HUES64 (cell line): Measurements from ENCODE around the gene KLHL29.

Source experiments
- H3K27ac ChIP-seq: 2 replicates; pipeline ENCODE4 v1.7.0; 2013; ENCODE audit warnings: low read depth, low read length, inconsistent platforms
- H3K27me3 ChIP-seq: 2 replicates; pipeline ENCODE4 v1.6.1; 2013; ENCODE audit warnings: mild to moderate bottlenecking, low read length; ENCODE audit not compliant: insufficient read depth
- H3K36me3 ChIP-seq: 2 replicates; pipeline ENCODE4 v1.6.1; 2013; ENCODE audit warnings: mild to moderate bottlenecking, low read length; ENCODE audit not compliant: insufficient read depth
- H3K4me1 ChIP-seq: 2 replicates; pipeline ENCODE4 v1.6.1; 2013; ENCODE audit warnings: mild to moderate bottlenecking, low read length, moderate library complexity; ENCODE audit not compliant: insufficient read depth
- H3K4me3 ChIP-seq: 2 replicates; pipeline ENCODE4 v1.5.1; 2013; ENCODE audit warnings: mild to moderate bottlenecking, low read length, moderate library complexity
- H3K9ac ChIP-seq: 2 replicates; pipeline ENCODE4 v1.6.1; 2013; ENCODE audit warnings: mild to moderate bottlenecking, low read depth, low read length
- H3K9me3 ChIP-seq: 2 replicates; pipeline ENCODE4 v1.6.1; 2013; ENCODE audit warnings: low read depth, low read length; ENCODE audit not compliant: insufficient read depth
- WGBS: fragments of 150-250, 120-280 bp; methylation state at CpG from one replicate; pipeline ENCODE4 v1.1.7; 2013; ENCODE audit warnings: missing lambda C conversion rate; 5-methylcytosine and 5-hydroxymethylcytosine counted together

Gene KLHL29

DNA sequence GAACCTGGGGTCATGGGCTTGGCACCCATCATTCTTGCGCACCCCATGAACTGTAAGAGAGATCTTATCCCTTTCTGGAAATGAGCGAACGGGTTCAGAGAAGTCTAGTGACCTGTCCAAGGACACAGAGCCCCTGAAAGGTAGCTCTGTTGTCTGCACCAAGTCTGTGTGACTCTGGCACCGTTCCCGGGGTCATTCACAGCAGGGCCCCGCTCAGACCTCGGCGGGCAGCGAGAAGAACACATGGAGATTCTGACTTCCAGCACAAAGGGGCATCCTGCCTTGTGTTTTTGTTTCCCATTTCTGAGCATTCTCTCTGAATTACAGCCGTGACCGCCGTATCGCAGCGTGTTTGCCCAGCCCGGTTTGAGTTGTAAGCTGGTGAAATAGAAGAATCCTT, 231.7 kb downstream of the KLHL29 start:
- H3K27me3 ChIP-seq: no peaks in the 10 kb centered on the region

DNA sequence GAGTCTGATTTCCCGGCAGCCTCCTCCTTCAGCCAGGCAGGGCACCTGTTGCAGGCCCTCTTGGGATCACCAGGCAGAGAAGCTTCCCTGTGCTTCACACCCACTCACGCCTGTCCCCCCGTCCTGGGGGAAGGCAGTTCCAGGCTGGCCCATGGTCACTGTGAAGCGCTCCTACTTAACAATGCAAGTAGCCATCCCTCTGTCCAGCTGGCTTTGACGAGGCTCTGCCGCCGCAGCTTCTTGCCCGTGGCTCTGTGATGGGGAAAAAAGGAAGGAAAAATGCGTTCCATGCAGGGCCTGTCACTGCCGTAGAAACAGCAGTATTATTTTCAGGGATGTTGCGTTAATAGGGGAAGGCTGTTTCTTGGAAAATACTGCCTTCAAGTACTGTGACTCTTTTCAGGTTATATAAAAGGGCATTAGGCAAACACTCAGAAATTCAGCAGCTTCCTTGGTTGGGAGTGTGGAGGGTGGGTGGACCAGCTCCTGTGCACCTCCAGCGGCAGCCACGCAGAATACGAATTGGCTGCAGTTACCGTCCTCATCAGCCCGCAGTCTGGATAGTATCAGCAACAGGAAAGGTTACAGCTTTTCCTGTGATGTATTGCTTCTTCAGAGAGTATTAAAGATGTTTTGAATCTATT, 232.3 kb downstream of the KLHL29 start:
- H3K9me3 ChIP-seq: 0 out of 2 replicates have a peak, but pooled peaks cover under 1% of the 10 kb centered on the region
- no peak overlapping the region for H3K27ac ChIP-seq
- 87% methylated on average over 16 of the region's 16 CpGs for WGBS
- H3K36me3 ChIP-seq: no peaks in the 10 kb centered on the region
- no peak overlapping the region for H3K9ac ChIP-seq
- H3K4me1 ChIP-seq: 0 out of 2 replicates have a peak, but pooled peaks cover 6% of the 10 kb centered on the region
- no peak overlapping the region for H3K4me3 ChIP-seq
- H3K27me3 ChIP-seq: no peaks in the 10 kb centered on the region

More for the DNA sequence above, 231.7 kb downstream of the KLHL29 start:
- Histone ChIP-seq H3K27ac (no peak overlapping the region), H3K4me3 (no peak overlapping the region), H3K9me3 (peaks cover 7% of the 10 kb centered on the region; the same call in 1 of the 2 replicates), H3K9ac (no peak overlapping the region), H3K4me1 (0 out of 2 replicates have a peak, but pooled peaks cover 6% of the 10 kb centered on the region), H3K36me3 (no peaks in the 10 kb centered on the region)
- WGBS: 88% methylated on average over 10 of the region's 15 CpGs

DNA sequence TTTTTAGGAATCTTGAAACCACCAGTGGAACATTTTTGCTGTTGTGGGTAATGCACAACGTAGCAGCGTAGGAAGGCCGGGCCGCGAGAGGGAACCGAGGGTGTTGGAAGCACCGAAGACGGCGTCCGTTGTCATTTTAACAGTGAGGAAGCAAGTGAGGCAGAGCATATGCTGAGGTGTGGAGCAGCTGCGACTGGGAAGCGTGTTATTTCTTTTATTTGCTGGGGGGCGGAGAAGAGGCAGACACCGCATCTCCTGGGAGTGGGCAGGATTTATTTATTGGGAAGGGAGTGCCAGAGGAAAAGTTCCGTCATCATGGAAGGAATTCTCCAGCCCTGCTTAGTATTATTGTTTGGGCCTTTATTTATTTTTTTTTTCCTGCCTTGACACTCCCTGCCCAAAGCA, 232.8 kb downstream of the KLHL29 start:
- no peaks in the 10 kb centered on the region for H3K27me3 ChIP-seq
- H3K4me3 ChIP-seq: no peak overlapping the region
- no peak overlapping the region for H3K27ac ChIP-seq
- H3K4me1 ChIP-seq: 0 out of 2 replicates have a peak, but pooled peaks cover 6% of the 10 kb centered on the region
- 93% methylated on average over 15 of the region's 15 CpGs for WGBS
- H3K9ac ChIP-seq: no peak overlapping the region
- H3K36me3 ChIP-seq: no peaks in the 10 kb centered on the region
- H3K9me3 ChIP-seq: no peaks in the 10 kb centered on the region

DNA sequence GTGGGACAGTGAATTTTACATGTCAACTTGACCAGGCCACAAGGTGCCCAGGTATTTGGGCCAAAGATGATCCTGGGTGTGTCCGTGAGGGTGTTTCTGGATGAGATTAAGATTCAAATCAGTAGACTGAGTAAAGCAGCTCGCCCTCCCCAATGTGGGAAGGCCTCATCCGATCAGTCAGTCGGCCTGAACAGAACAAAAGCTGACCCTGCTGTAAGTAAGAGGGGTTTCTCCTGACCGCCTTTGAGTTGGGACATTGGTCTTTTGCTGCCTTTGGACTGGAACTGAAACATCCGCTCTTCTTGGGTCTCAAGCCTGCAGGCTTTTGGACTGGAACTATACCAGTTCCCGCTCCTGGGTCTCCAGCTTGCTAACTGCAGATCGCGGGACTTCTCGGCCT, 233.3 kb downstream of the KLHL29 start:
- Histone ChIP-seq H3K27ac (no peak overlapping the region), H3K36me3 (no peaks in the 10 kb centered on the region), H3K4me3 (no peak overlapping the region), H3K27me3 (no peaks in the 10 kb centered on the region), H3K9me3 (no peaks in the 10 kb centered on the region), H3K9ac (no peak overlapping the region), H3K4me1 (0 out of 2 replicates have a peak, but pooled peaks cover 6% of the 10 kb centered on the region)
- WGBS: 92% methylated on average over 10 of the region's 10 CpGs

GRCh38 chr2:23618794-23619530, 234.0 kb downstream of the KLHL29 start:
- Histone ChIP-seq H3K36me3 (no peaks in the 10 kb centered on the region), H3K9ac (no peak overlapping the region), H3K4me3 (no peak overlapping the region), H3K4me1 (0 out of 2 replicates have a peak, but pooled peaks cover 6% of the 10 kb centered on the region), H3K27ac (no peak overlapping the region), H3K9me3 (no peaks in the 10 kb centered on the region), H3K27me3 (no peaks in the 10 kb centered on the region)
- WGBS: 92% methylated on average over 7 of the region's 7 CpGs

DNA sequence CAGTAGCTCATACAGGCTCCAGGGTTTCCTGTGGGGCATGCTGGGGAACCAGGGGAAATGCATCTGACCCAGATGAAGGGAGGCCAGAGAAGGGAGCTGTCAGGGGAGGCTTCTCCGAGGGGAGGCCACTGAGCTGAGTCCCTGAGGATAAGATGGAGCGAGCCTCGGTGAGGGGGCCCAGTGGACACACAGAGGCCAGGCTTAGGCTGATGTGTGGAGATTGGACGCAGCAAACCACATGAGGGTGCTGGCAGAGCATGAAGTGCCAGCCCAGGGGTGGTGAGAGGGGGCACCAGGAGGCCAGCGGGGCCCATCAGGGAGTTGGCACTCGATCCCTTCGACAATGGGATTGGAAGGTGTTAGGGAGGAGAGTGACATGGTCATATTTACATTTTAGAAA, 235.0 kb downstream of the KLHL29 start:
- H3K36me3 ChIP-seq: no peaks in the 10 kb centered on the region
- H3K27me3 ChIP-seq: no peaks in the 10 kb centered on the region
- H3K4me3 ChIP-seq: no peak overlapping the region
- peaks cover 6% of the 10 kb centered on the region for H3K9me3 ChIP-seq
- H3K9ac ChIP-seq: no peak overlapping the region
- H3K4me1 ChIP-seq: 0 out of 2 replicates have a peak, but pooled peaks cover under 1% of the 10 kb centered on the region
- 96% methylated on average over 6 of the region's 7 CpGs for WGBS
- no peak overlapping the region for H3K27ac ChIP-seq

DNA sequence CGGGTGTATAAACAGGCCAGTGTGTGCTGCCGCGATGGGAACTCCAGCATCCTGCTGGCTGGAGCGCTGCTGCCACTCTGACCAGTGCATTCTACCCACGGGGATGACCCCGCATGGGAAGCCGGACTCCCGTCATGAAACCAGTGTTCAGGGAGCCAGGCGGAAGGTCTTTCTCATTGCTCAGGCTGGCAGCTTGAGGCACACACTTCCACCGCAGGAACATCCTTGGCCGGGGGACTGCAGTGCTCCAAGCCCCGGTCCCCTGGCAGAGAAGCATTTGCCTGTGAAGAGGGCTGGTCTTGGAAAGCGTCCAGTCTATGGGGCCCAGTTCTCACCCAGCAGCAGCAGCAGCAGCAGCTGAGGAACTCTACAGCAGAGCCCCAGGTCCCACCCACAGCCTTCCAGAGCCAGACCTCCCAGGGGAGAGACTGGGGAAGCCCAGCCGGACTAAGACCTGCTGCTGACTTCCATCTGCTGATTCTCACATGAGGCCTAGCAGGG, 235.9 kb downstream of the KLHL29 start:
- peaks cover 6% of the 10 kb centered on the region for H3K9me3 ChIP-seq
- H3K4me1 ChIP-seq: no peaks in the 10 kb centered on the region
- H3K27me3 ChIP-seq: no peaks in the 10 kb centered on the region
- no peak overlapping the region for H3K27ac ChIP-seq
- 89% methylated on average over 14 of the region's 14 CpGs for WGBS
- no peak overlapping the region for H3K4me3 ChIP-seq
- no peak overlapping the region for H3K9ac ChIP-seq
- no peaks in the 10 kb centered on the region for H3K36me3 ChIP-seq

GRCh38 chr2:23621616-23622015, 236.6 kb downstream of the KLHL29 start:
- no peaks in the 10 kb centered on the region for H3K4me1 ChIP-seq
- no peak overlapping the region for H3K27ac ChIP-seq
- no peaks in the 10 kb centered on the region for H3K36me3 ChIP-seq
- peaks cover 6% of the 10 kb centered on the region for H3K9me3 ChIP-seq
- H3K4me3 ChIP-seq: no peak overlapping the region
- no peak overlapping the region for H3K9ac ChIP-seq
- H3K27me3 ChIP-seq: no peaks in the 10 kb centered on the region
- 93% methylated on average over 5 of the region's 5 CpGs for WGBS

DNA sequence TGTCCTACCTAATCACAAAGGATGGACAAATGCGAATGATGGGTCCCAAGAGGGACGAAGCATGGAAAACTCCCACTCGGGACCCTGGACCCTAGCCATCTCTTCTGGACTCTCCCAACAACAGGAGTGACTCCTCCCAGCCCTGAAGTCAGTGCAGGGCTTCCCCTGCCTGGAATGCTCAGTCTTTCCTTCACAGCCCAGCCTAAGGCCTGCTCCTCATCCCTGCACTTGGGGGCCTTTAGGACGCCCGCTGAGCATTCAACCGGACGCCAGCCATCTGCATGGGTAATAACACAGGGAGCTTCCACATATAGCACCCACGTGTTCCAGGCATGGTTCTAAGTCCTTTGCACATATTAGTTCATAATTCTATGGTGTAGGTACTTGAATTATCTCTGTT, 237.5 kb downstream of the KLHL29 start:
- H3K9me3 ChIP-seq: peaks cover 6% of the 10 kb centered on the region
- WGBS: 92% methylated on average over 8 of the region's 8 CpGs
- H3K36me3 ChIP-seq: no peaks in the 10 kb centered on the region
- H3K4me1 ChIP-seq: peaks cover 4% of the 10 kb centered on the region; the same call in 1 of the 2 replicates
- H3K27me3 ChIP-seq: no peaks in the 10 kb centered on the region
- no peak overlapping the region for H3K9ac ChIP-seq
- H3K4me3 ChIP-seq: no peak overlapping the region
- no peak overlapping the region for H3K27ac ChIP-seq

DNA sequence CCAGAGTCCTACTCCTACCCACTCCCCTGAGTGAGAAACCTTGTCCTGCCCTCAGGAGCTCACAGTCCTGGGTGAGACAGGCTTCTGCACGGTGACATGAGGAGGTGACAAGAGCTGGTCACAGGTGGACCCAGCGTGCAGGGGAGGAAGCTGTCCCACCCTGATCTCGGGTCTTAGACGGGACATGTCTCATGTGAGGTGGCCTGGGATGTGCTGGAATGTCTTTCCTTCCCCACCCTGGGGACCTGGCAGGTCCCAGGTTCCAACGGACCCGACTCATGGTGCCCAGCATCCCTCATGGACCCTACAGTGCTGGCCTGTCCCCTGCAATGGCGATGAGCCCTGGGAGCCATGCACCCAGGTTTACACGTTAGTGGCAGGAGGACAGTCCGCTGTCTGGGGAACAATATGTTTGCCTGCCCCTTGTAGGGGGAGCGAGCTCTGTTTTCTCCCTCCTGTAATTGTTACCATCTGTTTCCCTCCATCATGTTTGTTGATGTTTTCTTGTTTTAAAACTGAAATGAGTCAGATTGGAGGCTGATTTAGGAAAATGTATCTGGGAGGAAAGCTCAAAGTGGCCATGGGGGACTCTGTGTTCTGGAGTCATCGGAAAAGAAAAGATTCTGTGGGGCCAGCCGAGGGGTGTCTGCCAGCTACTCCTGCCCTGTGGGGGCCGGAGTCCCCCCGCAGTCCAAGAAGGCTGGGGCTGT, 238.1 kb downstream of the KLHL29 start:
- peaks cover 6% of the 10 kb centered on the region for H3K9me3 ChIP-seq
- H3K4me3 ChIP-seq: no peak overlapping the region
- H3K36me3 ChIP-seq: no peaks in the 10 kb centered on the region
- no peaks in the 10 kb centered on the region for H3K27me3 ChIP-seq
- 89% methylated on average over 14 of the region's 14 CpGs for WGBS
- peaks cover 4% of the 10 kb centered on the region; the same call in 1 of the 2 replicates for H3K4me1 ChIP-seq
- no peak overlapping the region for H3K9ac ChIP-seq
- no peak overlapping the region for H3K27ac ChIP-seq

- no peaks in the 10 kb centered on the region for H3K36me3 ChIP-seq
- no peak overlapping the region for H3K27ac ChIP-seq
- no peak overlapping the region for H3K4me3 ChIP-seq
- H3K9me3 ChIP-seq: peaks cover 6% of the 10 kb centered on the region
- H3K4me1 ChIP-seq: peaks cover 5% of the 10 kb centered on the region; the same call in 1 of the 2 replicates
- H3K27me3 ChIP-seq: no peaks in the 10 kb centered on the region
- no peak overlapping the region for H3K9ac ChIP-seq
- WGBS: 56% methylated on average over 5 of the region's 5 CpGs
Measured at GRCh38 chr2:23624378-23624777, 239.4 kb downstream of the KLHL29 start.
